Lung (tissue), 13 donors: Measurements from ENCODE around the gene PLXNA2. TPM values are rescaled to one million over a fixed set of nuclear protein-coding genes. Genes with fewer than 3 reads are reported as not detected.

ENCODE experiments used
- ATAC-seq: fragments of 200-7000 bp; cut with Tn5 transposase; one replicate; pipeline ENCODE4 v1.9.1; 2020; ENCODE audit warnings: moderate number of reproducible peaks; ENCODE audit not compliant: insufficient read depth, low FRiP score
- DNase-seq, 3 donors: peaks; one replicate each; pipeline ENCODE4 v3.0.0-alpha.2; 2013 to 2017
- H3K27ac ChIP-seq, 2 donors: one replicate each; pipeline ENCODE4 v1.5.1; 2013; ENCODE audit warnings: mild to moderate bottlenecking in 2 of 2, moderate library complexity in 2 of 2, control low read depth in 1 of 2, inconsistent platforms in 1 of 2, low read depth in 1 of 2, low read length in 1 of 2
- H3K27me3 ChIP-seq, 3 donors: one replicate each; pipeline ENCODE4 v1.5.1; 2013; ENCODE audit warnings: low read length in 2 of 3; ENCODE audit not compliant: control insufficient read depth in 3 of 3, insufficient read depth in 3 of 3
- H3K36me3 ChIP-seq, 4 donors: one replicate each; pipeline ENCODE4 v1.5.1; 2013; ENCODE audit warnings: low read length in 4 of 4, mild to moderate bottlenecking in 1 of 4, moderate library complexity in 1 of 4; ENCODE audit not compliant: control insufficient read depth in 4 of 4, insufficient read depth in 4 of 4
- H3K4me1 ChIP-seq, 5 donors: one replicate each; pipeline ENCODE4 v1.5.1; 2013; ENCODE audit warnings: low read length in 5 of 5, mild to moderate bottlenecking in 2 of 5, moderate library complexity in 1 of 5; ENCODE audit not compliant: control insufficient read depth in 5 of 5, insufficient read depth in 5 of 5
- H3K4me3 ChIP-seq: one replicate; pipeline ENCODE4 v1.5.1; 2013; ENCODE audit warnings: mild to moderate bottlenecking, control low read depth, moderate library complexity
- H3K9ac ChIP-seq, 2 donors: one replicate each; pipeline ENCODE4 v1.5.1; 2013; ENCODE audit warnings: low read length in 2 of 2, control low read depth in 1 of 2; ENCODE audit not compliant: insufficient read depth in 1 of 2
- H3K9me3 ChIP-seq, 4 donors: one replicate each; pipeline ENCODE4 v1.5.1; 2013; ENCODE audit warnings: low read length in 3 of 4, mild to moderate bottlenecking in 1 of 4, moderate library complexity in 1 of 4; ENCODE audit not compliant: control insufficient read depth in 4 of 4, insufficient read depth in 3 of 4
- CTCF ChIP-seq: IDR thresholded peaks from 2 replicates; pipeline ENCODE4 v1.5.1; 2012; ENCODE audit warnings: mild to moderate bottlenecking; ENCODE audit errors: control extremely low read depth, extremely low read depth
- WGBS, 2 donors: extraction: QIAGEN DNeasy Blood & Tissue Kit; methylation state at CpG; one replicate each; pipeline ENCODE4 v1.1.7; 2013; 5-methylcytosine and 5-hydroxymethylcytosine counted together
- polyA plus RNA-seq, 2 donors: library from polyadenylated mRNA; stranded (reverse); fragments of 200-250 nt; gene quantifications; one replicate each; pipeline ENCODE4 v1.2.1, GENCODE V29; 2013
- small RNA-seq: library from RNA; depleted of rRNA; stranded (forward); fragments of <200 nt; gene quantifications from one replicate; pipeline ENCODE3, GENCODE V24; 2014; ENCODE audit warnings: low replicate concordance
- total RNA-seq, 2 donors: library from RNA; depleted of rRNA in 1 of 2; stranded (reverse); fragments of >200 nt in 1 of 2; gene quantifications; one replicate each; pipeline ENCODE4 v1.2.1, GENCODE V29; 2014 to 2021
- donor health status: control.
- donor health status: control.
- donor health status: Bipolar disorder and iron deficiency.
- donor health status: healthy.
- donor health status: DM: yes; HTN: yes; CAD: no.

Gene PLXNA2
- total and polyA plus RNA-seq, 4 donors: 13.2 to 118 (median 32.6) TPM

- WGBS, 2 donors: 44 to 61% methylated on average over 5 of the region's 5 CpGs
- H3K4me3 ChIP-seq: no peak overlapping the region
- H3K27me3 ChIP-seq: no peaks in the 10 kb centered on the region
- ATAC-seq: no peak
- no peak overlapping the region for H3K9ac ChIP-seq
- no peak for TF ChIP-seq CTCF
- no peak overlapping the region for H3K27ac ChIP-seq
- H3K36me3 ChIP-seq: no peaks in the 10 kb centered on the region
- H3K9me3 ChIP-seq: no peaks in the 10 kb centered on the region
- no peak for DNase-seq
- peaks cover 0 to 29% (median 12%) of the 10 kb centered on the region in 5 donors for H3K4me1 ChIP-seq
Observed at GRCh38 chr1:207973898-207974568, 270.2 kb downstream of the PLXNA2 start.

- H3K9ac ChIP-seq: no peak overlapping the region
- ATAC-seq: no peak
- H3K36me3 ChIP-seq: no peaks in the 10 kb centered on the region
- no peaks in the 10 kb centered on the region for H3K27me3 ChIP-seq
- DNase-seq: peak in 1 of 3 donors; percentile 25
- TF ChIP-seq CTCF: no peak
- H3K27ac ChIP-seq: no peak overlapping the region
- peaks cover 0 to 37% (median 12%) of the 10 kb centered on the region in 5 donors for H3K4me1 ChIP-seq
- 20 to 41% methylated on average over 5 of the region's 5 CpGs for WGBS, 2 donors
- no peaks in the 10 kb centered on the region for H3K9me3 ChIP-seq
- H3K4me3 ChIP-seq: no peak overlapping the region
Observed at GRCh38 chr1:207972337-207972736, 271.8 kb downstream of the PLXNA2 start.

Small RNAs within 50 kb of the gene (small RNA-seq; reads per million reads assigned to genes)
- not detected for gene AL606753.1
